Gastroesophageal sphincter (tissue), 4 donors: ENCODE results near the gene TEC. TPM values are rescaled to one million over a fixed set of nuclear protein-coding genes. Genes with fewer than 3 reads are reported as not detected.

Experiments
- ATAC-seq: fragments of 150-250 bp; one replicate; pipeline ENCODE4 v1.9.1; 2016; ENCODE audit warnings: mild to moderate bottlenecking, moderate library complexity
- H3K27ac ChIP-seq, 4 donors: fragments of 200-600 bp; sonication (generic) in 3 of 4; 1 replicate in 3 of 4; 2 replicates in 1 of 4; pipeline ENCODE4 v1.5.1; 2016 to 2019
- H3K27me3 ChIP-seq: fragments of 200-600 bp; sonication (generic); one replicate; pipeline ENCODE4 v1.5.1; 2019
- H3K36me3 ChIP-seq, 2 donors: fragments of 200-600 bp; sonication (generic); one replicate each; pipeline ENCODE4 v1.5.1; 2019; ENCODE audit warnings: control low read depth in 1 of 2
- H3K4me1 ChIP-seq, 3 donors: fragments of 200-600 bp; sonication (generic); 1 replicate in 2 of 3; 2 replicates in 1 of 3; pipeline ENCODE4 v1.5.1; 2016 to 2019; ENCODE audit warnings: control low read depth in 2 of 3
- H3K4me3 ChIP-seq, 2 donors: fragments of 200-600 bp; sonication (generic); one replicate each; pipeline ENCODE4 v1.5.1; 2019; ENCODE audit warnings: mild to moderate bottlenecking in 1 of 2, moderate library complexity in 1 of 2
- H3K9me3 ChIP-seq, 3 donors: fragments of 200-600 bp; sonication (generic); one replicate each; pipeline ENCODE4 v1.5.1; 2017 to 2019; ENCODE audit warnings: control low read depth in 2 of 3
- EP300 ChIP-seq: sonication (generic); formaldehyde crosslinking; IDR thresholded peaks from one replicate; pipeline ENCODE4 v1.6.1; 2017; ENCODE audit warnings: antibody characterized with exemption, mild to moderate bottlenecking
- POLR2A ChIP-seq, 2 donors: fragments of 450-650 bp; IDR thresholded peaks; one replicate each; pipeline ENCODE4 v1.6.1; 2017; ENCODE audit warnings: antibody characterized with exemption in 2 of 2, mild to moderate bottlenecking in 2 of 2, moderate library complexity in 1 of 2
- POLR2AphosphoS5 ChIP-seq: sonication (generic); formaldehyde crosslinking; IDR thresholded peaks from one replicate; pipeline ENCODE4 v1.6.1; 2017; ENCODE audit warnings: antibody characterized with exemption
- WGBS, 2 donors: methylation state at CpG; one replicate each; pipeline ENCODE4 v1.1.5; 2018; ENCODE audit warnings: low coverage in 1 of 2; 5-methylcytosine and 5-hydroxymethylcytosine counted together
- total RNA-seq, 4 donors: library from RNA; depleted of rRNA; stranded (reverse); fragments of >200 nt; gene quantifications; one replicate each; pipeline ENCODE4 v1.1.0, GENCODE V29; 2016
- TF ChIP-seq, protein P1 (sequence below), 4 experiments: fragments of 200-600 bp in 2 of 4; fragments of 450-650 bp in 2 of 4; sonication (generic) in 1 of 4; IDR thresholded peaks; one replicate each; pipeline ENCODE4 v1.5.1; 2017 to 2019; ENCODE audit warnings: antibody characterized with exemption in 4 of 4, mild to moderate bottlenecking in 2 of 4, moderate library complexity in 2 of 4

TEC gene
- total RNA-seq, 4 donors from 2014 or later = 1.9 to 6.5 (median 3.1) TPM

DNA sequence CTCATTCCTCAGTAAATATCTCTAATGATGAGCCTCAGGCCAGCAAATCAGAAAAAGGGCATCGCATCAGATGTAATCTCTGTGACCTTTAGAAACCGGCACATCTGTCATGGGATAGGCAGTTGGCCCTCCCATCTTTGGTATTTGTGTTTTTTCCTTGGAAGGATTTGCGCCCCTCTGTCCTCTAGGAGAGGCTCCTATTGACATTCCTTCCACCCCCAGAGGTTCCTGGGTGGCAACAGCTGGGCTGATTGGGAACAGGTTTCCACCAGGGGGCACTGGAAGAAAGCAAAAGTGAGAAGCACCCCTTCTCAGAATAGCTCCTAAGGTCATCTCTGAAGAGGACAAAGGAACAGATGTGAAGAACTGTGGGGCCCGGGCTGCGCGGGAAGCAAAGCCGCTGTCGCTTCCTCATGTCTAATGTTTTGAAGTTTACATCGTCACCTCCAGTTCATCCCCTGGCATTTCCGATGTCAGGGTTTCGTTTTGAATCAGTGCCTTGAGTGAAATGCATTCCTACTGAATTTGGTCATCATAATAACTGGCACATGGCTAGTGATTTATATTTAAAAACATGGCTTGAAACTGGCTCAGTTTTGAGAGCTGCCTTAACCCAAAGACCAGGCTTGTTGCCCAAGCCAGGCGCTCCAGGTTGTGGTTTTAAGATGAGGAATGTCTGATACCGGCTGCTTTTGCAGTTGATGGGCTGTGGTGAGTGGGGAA, 141.8 kb downstream of the TEC start:
- Histone ChIP-seq H3K27ac (peak overlapping the region in 1 of 4 donors; percentile 11), H3K9me3 (no peaks in the 10 kb centered on the region), H3K4me1 (peaks cover 0 to 13% (median 0%) of the 10 kb centered on the region in 3 donors), H3K27me3 (peaks cover 8% of the 10 kb centered on the region), H3K4me3 (peak overlapping the region; percentile 6 to 36), H3K36me3 (no peaks in the 10 kb centered on the region)
- TF ChIP-seq POLR2AphosphoS5 (peak; percentile 34), POLR2A (IDR thresholded peaks at IDR 0.05) (no peak), EP300 (no peak)
- TF ChIP-seq, protein P1, sequence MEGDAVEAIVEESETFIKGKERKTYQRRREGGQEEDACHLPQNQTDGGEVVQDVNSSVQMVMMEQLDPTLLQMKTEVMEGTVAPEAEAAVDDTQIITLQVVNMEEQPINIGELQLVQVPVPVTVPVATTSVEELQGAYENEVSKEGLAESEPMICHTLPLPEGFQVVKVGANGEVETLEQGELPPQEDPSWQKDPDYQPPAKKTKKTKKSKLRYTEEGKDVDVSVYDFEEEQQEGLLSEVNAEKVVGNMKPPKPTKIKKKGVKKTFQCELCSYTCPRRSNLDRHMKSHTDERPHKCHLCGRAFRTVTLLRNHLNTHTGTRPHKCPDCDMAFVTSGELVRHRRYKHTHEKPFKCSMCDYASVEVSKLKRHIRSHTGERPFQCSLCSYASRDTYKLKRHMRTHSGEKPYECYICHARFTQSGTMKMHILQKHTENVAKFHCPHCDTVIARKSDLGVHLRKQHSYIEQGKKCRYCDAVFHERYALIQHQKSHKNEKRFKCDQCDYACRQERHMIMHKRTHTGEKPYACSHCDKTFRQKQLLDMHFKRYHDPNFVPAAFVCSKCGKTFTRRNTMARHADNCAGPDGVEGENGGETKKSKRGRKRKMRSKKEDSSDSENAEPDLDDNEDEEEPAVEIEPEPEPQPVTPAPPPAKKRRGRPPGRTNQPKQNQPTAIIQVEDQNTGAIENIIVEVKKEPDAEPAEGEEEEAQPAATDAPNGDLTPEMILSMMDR (IDR thresholded peaks at IDR 0.05) = peak in 3 of 4 experiments; percentile 29 to 60 (median 42)
- WGBS, 2 donors = 11 to 14% methylated on average over 12 to 13 of the region's 13 CpGs
- peak; percentile 50 for ATAC-seq

DNA sequence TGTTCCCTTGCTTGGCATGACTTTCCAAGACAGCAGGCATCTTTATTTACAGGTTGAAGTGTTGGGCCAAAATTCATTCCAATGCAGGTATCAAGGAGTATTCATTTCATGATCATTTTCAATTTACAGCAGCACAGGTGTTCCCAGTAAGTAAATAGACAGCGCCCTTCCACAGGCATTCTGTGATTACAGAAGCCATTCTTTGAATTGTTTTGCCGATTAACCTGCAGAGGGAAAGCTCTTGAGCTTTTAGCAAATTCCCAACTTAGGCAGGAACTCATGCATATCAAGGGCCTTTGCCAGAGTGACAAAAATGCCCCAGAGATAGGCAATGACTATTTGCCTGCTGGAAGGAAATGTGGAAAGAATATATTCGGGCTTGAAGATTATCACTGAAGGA, 142.4 kb downstream of the TEC start:
- ATAC-seq = no peak
- Histone ChIP-seq H3K36me3 (no peaks in the 10 kb centered on the region), H3K27ac (no peak overlapping the region), H3K9me3 (no peaks in the 10 kb centered on the region), H3K27me3 (peaks cover 8% of the 10 kb centered on the region), H3K4me3 (no peak overlapping the region), H3K4me1 (peaks cover 0 to 13% (median 0%) of the 10 kb centered on the region in 3 donors)
- TF ChIP-seq, protein P1 (IDR thresholded peaks at IDR 0.05) = no peak
- no peak for TF ChIP-seq EP300
- TF ChIP-seq POLR2A (IDR thresholded peaks at IDR 0.05) = no peak
- no peak for TF ChIP-seq POLR2AphosphoS5
- 29 to 38% methylated on average over 3 of the region's 3 CpGs for WGBS, 2 donors

- Histone ChIP-seq H3K27me3 (peaks cover 8% of the 10 kb centered on the region), H3K27ac (no peak overlapping the region), H3K4me1 (peaks cover 0 to 13% (median 0%) of the 10 kb centered on the region in 3 donors), H3K4me3 (no peak overlapping the region), H3K9me3 (no peaks in the 10 kb centered on the region), H3K36me3 (no peaks in the 10 kb centered on the region)
- no peak for ATAC-seq
- no peak for TF ChIP-seq POLR2AphosphoS5
- TF ChIP-seq, protein P1 (IDR thresholded peaks at IDR 0.05) = no peak
- WGBS, 2 donors = 100% methylated on average over 1 of the region's 1 CpG
Observed at GRCh38 chr4:48126621-48127020, 143.0 kb downstream of the TEC start.

GRCh38 chr4:48124870-48125269, 144.8 kb downstream of the TEC start:
- Histone ChIP-seq H3K4me1 (peaks cover 0 to 13% (median 0%) of the 10 kb centered on the region in 3 donors), H3K4me3 (no peak overlapping the region), H3K9me3 (no peaks in the 10 kb centered on the region), H3K27me3 (peaks cover 8% of the 10 kb centered on the region), H3K27ac (no peak overlapping the region), H3K36me3 (no peaks in the 10 kb centered on the region)
- 56 to 72% methylated on average over 1 to 2 of the region's 2 CpGs for WGBS, 2 donors
- TF ChIP-seq EP300 (no peak), POLR2AphosphoS5 (no peak), POLR2A (IDR thresholded peaks at IDR 0.05) (no peak)
- TF ChIP-seq, protein P1 (IDR thresholded peaks at IDR 0.05) = no peak
- no peak for ATAC-seq

GRCh38 chr4:48122756-48123155, 146.9 kb downstream of the TEC start:
- Histone ChIP-seq H3K4me3 (no peak overlapping the region), H3K27me3 (peaks cover 8% of the 10 kb centered on the region), H3K9me3 (no peaks in the 10 kb centered on the region), H3K36me3 (no peaks in the 10 kb centered on the region), H3K27ac (no peak overlapping the region), H3K4me1 (peaks cover 0 to 3% (median 0%) of the 10 kb centered on the region in 3 donors)
- no peak for ATAC-seq
- 71 to 75% methylated on average over 1 of the region's 1 CpG for WGBS, 2 donors
- TF ChIP-seq POLR2A (IDR thresholded peaks at IDR 0.05) (no peak), EP300 (no peak), POLR2AphosphoS5 (no peak)
- TF ChIP-seq, protein P1 (IDR thresholded peaks at IDR 0.05) = no peak
